Hematopoietic multipotent progenitor cell treated with erythropoietin and hydrocortisone succinate and interleukin-3 and kit ligand, for 15 days (in vitro differentiated cells): ENCODE results near the gene KLF16.

Source experiments
- DNase-seq: peaks from one replicate; pipeline ENCODE4 v3.0.0-alpha.2; 2015; ENCODE audit warnings: low spot score

Gene KLF16

DNA sequence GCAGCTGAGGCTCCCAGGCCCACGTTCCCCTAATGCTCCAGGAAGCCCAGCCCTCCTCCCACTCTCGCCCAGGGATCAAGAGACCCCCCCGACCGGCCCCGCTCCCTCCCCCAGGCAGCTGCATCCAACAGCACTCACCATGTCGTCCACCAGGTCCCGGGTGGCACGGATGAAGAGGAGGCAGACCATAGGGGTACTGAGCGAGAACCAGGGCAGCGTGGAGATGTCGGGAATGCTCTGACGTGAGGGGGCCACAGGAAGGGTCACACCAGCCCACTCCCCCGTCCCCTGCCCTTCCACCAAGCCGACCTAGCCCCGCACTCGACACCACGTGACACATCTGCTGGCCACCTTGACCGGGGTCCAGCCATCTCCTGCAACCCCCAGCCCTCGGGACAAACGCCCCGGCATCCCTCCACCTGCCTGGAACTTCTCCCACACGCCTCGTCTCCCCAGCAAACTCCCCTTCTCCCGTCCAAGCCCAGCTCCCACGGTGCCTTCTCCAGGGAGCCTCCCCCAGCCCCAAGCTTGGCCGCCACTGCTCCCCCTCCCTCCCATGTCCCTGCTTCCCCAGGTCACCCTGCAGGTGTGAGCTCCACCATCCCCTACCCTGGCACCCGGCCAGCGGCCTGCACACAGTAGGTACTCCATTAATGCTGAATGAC, 56.2 kb downstream of the KLF16 start:
- no peak for DNase-seq

DNA sequence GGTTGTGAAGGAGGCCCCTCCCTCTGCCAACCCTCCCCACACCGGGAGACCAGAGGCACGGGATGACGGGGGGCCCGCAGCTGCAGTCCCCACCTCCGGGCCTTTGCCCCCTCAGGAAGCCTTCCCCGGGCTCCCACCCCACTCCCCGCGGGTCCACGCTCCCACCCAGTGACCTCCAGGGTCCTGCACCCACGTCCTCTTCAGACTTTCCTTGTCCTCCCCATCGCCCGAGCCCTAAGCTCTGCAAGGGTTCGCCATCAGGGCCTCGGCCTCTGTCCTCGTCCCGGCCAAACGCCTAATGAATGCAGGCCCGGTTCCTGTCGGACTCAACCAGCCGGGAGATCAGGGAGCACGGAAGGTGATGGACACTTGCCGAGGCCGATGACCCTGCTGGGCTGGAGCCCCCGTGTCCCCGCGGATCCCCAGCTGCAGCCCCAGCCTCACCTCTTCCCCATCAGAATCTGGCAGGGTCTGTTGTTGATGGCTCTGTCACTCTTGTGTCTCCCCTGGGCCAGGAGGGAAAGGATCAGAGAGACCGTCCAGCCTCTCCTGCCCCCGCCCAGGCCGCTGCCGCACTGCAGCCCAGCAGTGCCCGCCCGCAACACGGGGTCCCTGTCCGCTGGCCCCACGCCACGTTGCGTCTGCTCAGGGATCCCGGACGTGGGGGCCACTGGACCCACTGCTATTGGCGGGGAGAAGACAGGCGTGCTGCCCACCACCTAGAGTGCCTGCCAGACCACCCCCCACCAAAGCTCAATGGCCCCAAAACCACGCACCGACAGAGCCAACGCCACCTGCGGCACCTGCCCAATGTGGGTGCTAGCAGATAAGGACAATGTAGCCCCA, 57.0 kb downstream of the KLF16 start:
- no peak for DNase-seq

DNA sequence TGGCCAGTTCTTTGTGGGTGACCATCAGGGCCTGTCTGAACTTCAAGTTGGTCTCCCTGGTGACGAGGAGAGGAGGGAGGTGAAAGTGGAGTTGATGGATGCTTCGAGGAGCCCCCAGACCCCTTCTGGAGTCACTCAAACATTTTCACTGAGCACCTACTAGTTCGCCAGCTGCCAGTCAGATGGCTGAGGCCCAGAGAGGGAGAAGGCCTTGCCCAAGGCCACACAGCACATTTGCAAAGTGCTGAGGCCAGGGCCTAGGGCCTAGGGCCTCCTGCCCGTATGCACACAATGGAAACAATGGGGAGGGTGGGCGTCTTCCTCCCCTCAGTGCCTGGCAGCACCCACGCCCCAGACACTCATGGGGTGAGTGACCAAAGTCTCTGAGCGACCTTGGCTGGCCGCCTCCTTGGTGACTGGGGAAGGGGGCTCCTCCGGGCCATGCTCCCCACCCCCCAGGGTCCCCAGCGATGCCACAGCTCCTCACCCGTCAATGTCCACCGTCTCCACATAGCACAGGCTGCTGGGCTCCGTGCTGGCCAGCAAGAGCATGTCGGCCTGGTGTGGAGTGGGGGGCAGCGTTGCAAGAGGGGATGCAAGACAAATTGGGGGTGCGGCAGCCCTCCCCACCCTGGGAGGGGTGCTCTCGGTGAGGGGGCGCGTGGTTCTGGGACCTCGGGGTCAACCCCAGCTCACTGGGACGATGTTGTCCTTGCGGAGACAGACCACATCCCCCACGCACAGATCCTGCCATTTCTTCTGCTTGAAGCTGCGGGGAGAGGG, 57.8 kb downstream of the KLF16 start:
- DNase-seq, result no peak

DNA sequence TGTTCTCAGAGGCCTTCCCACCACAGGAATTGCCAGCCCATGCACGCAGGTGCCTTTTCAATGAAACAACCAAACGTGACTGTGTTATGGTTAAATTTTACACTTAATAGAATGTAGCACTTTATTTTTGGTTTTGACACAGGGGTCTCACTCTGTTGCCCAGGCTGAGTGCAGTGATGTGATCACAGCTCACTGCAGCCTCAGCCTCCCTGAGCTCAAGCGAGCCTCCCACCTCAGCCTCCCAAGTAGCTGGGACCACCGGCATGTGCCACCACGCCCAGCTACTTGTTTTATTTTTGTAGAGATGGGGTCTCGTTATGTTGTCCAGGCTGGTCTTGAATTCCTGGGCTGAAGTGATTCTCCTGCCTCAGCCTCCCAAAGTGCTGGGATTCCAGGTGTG, 58.5 kb downstream of the KLF16 start:
- DNase-seq, result no peak
